Measurements from ENCODE around the gene MED27. TPM values are rescaled to one million over a fixed set of nuclear protein-coding genes. Genes with fewer than 3 reads are reported as not detected.

The MED27 gene
- total RNA-seq, 1 donor from 2014 or later = 34.5 TPM

DNA sequence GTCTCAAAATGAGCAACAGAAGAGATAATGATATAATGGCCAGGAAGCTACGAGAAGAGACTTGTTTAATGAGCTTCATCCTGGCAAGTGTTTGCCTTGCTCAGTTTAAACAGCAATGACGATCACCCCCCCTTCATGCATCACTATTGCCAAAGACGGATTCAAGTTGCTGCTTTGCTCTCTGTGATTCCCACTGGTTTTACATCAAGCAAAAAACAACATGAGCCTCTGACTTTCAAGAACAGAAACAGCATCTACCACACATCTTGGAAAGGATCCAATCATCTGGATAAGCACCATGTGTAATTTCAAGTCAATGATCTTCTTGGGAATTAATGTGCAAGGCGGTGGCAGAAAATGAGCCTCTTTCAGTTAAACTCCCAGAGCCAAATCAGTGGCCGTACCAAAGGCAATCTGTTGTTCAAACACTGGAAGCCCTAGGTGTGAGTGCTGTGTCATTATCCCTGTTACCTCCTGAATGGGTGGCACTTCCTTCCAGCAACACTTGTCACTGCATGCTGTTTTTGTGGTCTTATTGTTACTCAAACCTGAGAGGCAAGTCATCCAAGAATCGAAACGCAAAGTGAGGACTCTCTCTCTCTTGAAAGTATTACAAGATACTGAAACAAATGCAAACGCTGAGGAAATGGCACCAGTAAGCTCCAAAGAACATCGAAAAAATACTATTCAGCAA lies 72.8 kb downstream of the MED27 start:
- Histone ChIP-seq H3K27me3 (ENCODE audit: control insufficient read depth, insufficient read depth, low read length) (no peaks in the 10 kb centered on the region), H3K4me3 (ENCODE audit: low read depth, low read length) (no peak overlapping the region), H3K36me3 (ENCODE audit: control insufficient read depth, insufficient read depth, low read length) (no peaks in the 10 kb centered on the region)
- TF ChIP-seq CTCF (IDR thresholded peaks at IDR 0.05; ENCODE audit: insufficient read depth, low read length, poor library complexity, severe bottlenecking) = no peak
- DNase-seq (ENCODE audit: low read depth) = no peak

- H3K4me3 ChIP-seq (ENCODE audit: low read depth, low read length) = no peak overlapping the region
- TF ChIP-seq CTCF (IDR thresholded peaks at IDR 0.05; ENCODE audit: insufficient read depth, low read length, poor library complexity, severe bottlenecking) = no peak
- no peaks in the 10 kb centered on the region for H3K36me3 ChIP-seq (ENCODE audit: control insufficient read depth, insufficient read depth, low read length)
- H3K27me3 ChIP-seq (ENCODE audit: control insufficient read depth, insufficient read depth, low read length) = no peaks in the 10 kb centered on the region
- no peak for DNase-seq (ENCODE audit: low read depth)
These were observed 73.8 kb downstream of the MED27 start for GRCh38 chr9:132005899-132006298.

GRCh38 chr9:132004323-132004722 lies 75.3 kb downstream of the MED27 start:
- DNase-seq (ENCODE audit: low read depth) = no peak
- Histone ChIP-seq H3K36me3 (ENCODE audit: control insufficient read depth, insufficient read depth, low read length) (no peaks in the 10 kb centered on the region), H3K4me3 (ENCODE audit: low read depth, low read length) (no peak overlapping the region), H3K27me3 (ENCODE audit: control insufficient read depth, insufficient read depth, low read length) (no peaks in the 10 kb centered on the region)
- TF ChIP-seq CTCF (IDR thresholded peaks at IDR 0.05; ENCODE audit: insufficient read depth, low read length, poor library complexity, severe bottlenecking) = no peak

GRCh38 chr9:132003896-132004295 lies 75.8 kb downstream of the MED27 start:
- no peak for TF ChIP-seq CTCF (IDR thresholded peaks at IDR 0.05; ENCODE audit: insufficient read depth, low read length, poor library complexity, severe bottlenecking)

DNA sequence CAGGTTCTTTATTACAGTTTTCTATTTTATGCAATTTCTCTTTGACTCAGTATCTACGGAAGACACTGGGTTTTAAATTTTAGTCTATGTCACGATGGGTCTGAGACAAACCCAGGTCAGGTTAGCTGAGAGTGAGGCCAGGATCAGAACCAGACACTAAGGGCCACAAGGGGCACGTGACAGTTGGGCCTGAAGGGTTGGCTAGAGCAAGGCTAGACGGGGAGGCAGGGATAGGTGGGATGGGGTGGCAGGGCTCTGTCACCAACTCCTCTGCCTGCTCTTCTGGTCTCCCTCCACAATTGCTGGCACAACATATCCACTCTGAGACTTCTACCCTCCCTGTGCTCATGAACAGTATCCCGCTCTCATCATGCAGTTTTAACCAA lies 76.4 kb downstream of the MED27 start:
- no peaks in the 10 kb centered on the region for H3K36me3 ChIP-seq (ENCODE audit: control insufficient read depth, insufficient read depth, low read length)
- DNase-seq (ENCODE audit: low read depth) = no peak

More at GRCh38 chr9:132003896-132004295, 75.8 kb downstream of the MED27 start:
- no peak for DNase-seq (ENCODE audit: low read depth)
- Histone ChIP-seq H3K27me3 (ENCODE audit: control insufficient read depth, insufficient read depth, low read length) (no peaks in the 10 kb centered on the region), H3K4me3 (ENCODE audit: low read depth, low read length) (no peak overlapping the region), H3K36me3 (ENCODE audit: control insufficient read depth, insufficient read depth, low read length) (no peaks in the 10 kb centered on the region)

More for the DNA sequence above, 76.4 kb downstream of the MED27 start:
- TF ChIP-seq CTCF (IDR thresholded peaks at IDR 0.05; ENCODE audit: insufficient read depth, low read length, poor library complexity, severe bottlenecking) = no peak
- Histone ChIP-seq H3K4me3 (ENCODE audit: low read depth, low read length) (no peak overlapping the region), H3K27me3 (ENCODE audit: control insufficient read depth, insufficient read depth, low read length) (no peaks in the 10 kb centered on the region)

Data from kidney epithelial cell (primary cell).